ENCODE data around the gene CERS3.

- TF ChIP-seq POLR2A (IDR thresholded peaks at IDR 0.05; ENCODE audit: low read length) (no peak), GATA1 (IDR thresholded peaks at IDR 0.05; ENCODE audit: low read depth, low read length) (no peak)
Observed at GRCh38 chr15:100544338-100544841, 15.6 kb upstream of the CERS3 start.
